HG03095 (cell line): Measurements from ENCODE around the gene ARHGAP25.

Experiments used
- ATAC-seq: cut with Tn5 transposase; IDR thresholded peaks from one replicate; pipeline ENCODE4 v1.9.1; 2021; ENCODE audit warnings: moderate library complexity; ENCODE audit not compliant: unreplicated experiment

The ARHGAP25 gene

DNA sequence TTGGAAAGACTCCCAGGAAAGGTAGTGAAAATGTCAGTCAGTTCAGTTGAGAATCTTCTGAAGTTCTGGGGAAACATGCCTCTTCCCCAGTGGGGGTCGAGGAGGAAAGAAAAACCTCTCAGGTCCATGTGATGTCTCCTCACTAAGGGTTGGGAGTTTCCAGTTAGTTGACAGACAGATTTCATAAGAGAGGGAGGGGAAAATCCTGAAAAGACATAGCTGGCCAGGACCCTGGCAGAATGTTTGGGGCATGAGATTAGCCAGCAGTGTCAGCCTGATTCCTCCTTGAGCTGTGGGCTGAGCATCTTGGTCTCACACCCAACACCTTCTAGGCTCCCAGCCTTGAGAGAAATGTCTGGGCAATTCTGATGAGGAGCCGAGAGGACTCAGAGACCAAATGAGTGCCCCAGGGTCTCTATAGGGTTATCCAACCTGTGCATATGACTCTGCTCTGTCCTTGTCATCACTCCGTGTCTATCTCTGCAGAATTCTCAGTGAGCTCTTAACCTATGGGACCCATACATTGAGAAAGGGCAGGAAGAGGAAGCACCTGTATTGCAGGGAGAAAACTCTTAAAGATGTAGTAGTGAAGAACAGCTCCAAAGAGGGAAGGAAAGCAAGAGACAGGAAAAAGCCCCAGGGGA lies 122.7 kb downstream of the ARHGAP25 start:
- ATAC-seq = no peak

DNA sequence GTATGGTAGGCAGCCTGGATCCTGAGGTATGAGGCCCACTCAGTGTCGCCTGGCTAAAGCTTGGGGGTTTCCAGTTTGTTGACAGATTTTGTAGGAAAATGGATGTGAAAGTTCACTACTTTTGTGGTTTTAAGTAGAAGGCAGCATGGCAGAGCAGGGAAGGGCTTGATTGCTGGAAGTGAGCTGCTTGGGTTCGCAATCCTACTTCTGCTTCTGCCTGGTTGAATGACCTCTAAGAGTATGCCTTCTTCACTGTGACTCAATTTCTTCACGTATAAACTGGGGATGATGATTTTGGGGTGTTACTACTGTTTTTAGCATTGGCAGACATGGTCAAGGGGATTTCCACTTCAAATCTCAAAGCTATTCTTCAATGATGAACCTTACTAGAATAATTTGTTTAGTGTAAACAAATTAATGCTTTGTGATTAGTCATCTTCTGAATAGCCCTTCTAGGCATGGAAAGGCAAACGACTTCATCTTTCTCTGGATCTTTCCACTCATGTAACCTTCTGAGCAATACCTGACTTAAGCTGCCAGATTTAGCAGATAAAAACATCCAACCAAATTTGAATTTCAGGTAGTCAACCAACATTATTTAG lies 123.3 kb downstream of the ARHGAP25 start:
- no peak for ATAC-seq

DNA sequence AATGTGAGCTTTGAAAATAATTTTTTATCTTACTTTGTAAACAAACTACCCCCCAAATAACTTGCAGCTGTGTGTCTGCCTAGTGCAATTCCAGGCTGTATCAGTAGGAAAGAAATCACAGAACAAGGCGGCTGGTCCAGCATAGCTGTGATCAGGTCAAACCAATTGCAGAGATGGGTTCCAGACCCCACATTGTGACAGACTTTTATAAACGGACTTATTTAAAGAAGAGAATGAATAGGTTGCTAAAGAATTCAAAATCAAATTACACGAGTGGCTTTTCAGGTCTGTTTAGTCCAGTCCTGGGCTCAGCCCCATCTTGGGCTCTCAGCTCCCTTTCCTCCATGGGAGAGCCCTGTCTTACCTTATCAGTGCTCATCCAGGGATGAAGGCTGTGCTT lies 125.5 kb downstream of the ARHGAP25 start:
- ATAC-seq = no peak

DNA sequence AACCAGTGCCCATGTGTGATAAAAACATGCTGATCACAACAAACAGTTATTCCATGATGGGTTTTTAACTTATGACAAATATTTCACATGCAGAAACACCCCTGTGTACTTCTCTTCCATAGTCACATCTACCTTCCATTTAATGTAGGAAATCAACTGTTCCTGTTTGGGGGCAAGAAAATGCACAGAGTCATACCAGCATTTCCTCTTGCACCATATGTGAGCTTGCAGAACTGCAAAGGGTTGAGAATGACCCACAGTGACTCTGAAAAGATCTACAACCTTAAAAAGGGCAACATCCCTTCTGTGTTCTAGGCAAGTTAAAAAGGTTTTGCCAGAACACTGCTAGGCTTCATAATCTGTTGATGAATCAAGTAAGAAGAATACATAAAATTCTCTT lies 126.7 kb downstream of the ARHGAP25 start:
- ATAC-seq = no peak

DNA sequence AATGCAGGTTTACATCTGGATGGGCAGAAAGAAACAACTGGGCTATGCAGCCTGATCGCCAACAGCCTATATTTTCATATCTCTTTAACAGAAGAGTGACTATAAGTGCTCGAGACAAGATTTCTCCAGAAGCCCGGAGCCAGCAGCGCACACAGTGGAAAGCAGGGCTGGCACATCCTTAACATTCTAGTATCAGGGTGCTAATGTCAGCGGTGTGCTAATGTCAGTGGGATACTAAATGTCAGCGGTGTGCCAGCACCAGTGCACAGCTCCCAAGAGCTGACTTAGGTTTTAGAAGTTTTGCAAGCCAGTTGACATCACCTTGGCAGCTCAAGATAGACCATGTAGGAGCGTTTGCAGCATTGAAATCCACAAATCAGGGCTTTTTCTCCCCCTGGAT lies 128.3 kb downstream of the ARHGAP25 start:
- no peak for ATAC-seq

DNA sequence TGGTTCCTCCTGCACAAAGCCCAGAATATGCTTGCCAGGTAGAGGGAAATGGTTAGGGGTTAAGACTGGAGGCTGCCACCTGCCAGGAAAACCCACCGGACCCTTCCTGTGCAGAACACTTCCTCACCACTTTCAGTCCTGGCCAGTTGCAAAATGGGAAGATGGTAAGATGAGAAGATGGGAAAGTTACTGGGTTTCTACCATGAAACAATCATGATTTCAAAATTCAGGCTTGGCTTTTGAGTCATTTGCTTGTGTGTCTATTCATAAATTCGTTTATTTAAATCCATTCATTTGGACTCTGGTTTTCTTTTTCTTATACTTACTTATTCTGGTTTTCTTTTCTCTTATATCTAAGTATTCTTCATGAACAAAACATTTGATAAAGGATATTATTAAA lies 129.4 kb downstream of the ARHGAP25 start:
- no peak for ATAC-seq

DNA sequence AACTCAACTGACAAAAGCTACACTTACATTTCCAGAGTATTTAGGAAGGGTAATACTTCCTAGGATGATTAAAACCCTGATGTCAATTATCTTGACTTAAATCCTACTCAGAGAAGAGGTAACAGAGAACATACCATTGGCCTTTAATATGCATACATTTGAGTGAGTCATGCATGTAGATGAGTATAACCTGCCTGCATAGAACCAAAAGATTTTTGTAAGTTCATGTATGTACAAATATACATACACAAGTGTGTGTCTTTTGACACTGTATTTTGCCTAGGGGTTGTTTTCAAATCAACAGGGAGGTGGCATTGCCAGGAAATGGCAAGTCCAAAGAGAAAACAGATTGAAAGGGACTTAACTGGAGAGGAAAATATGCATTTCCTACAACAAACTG lies 130.5 kb downstream of the ARHGAP25 start:
- ATAC-seq = no peak

DNA sequence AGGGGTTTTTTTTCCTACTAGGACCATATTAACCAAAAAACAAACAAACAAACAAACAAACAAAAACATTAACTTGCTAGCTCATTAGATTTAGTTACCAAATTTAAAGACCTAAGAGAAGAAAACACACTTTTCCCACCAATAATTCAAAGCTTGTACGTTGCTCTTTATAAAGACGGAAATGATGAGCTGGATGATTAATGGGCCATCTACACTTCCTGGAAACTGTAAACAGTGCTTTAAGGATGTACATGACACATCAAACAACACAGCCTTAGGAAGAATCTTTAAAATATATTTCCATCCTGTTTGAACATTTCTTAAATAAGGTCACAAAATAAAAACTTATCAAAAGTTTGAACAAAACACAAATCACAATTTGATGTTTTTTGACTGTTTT lies 135.6 kb downstream of the ARHGAP25 start:
- ATAC-seq = no peak

DNA sequence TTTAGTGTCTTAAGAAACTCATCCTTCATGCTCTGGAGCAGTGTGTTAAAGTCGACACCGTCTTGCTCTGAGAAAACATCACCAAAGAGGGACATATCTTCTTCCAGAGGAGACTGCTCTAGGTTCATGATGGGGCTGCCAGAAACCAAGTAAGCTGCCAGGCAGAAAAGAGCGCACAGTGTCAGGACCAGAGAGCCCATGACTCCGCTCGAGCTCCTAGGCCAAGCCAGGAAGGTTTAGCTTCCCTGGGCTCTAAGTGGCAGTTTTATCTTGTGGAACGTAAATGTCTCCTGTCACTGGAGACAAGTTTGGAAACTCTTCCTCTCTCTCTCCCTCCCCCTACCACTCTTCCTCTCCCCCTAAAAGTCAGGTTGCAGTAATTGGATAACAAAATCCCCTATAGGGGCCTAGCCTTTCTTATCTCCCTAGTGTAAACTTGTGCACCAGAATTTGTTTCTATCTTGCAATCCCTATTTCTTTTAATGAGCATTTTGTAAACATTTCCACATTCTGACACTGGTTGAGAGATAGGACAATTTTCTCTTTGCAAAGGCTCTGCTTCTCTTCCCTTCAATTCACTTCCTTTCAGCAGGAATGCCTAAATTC lies 136.7 kb downstream of the ARHGAP25 start, which contains the start of gene BMP10:
TSS of gene BMP10 (minus strand) at position 239 of the 606 bp plus-strand sequence. CDS start at position 200, 39 bp downstream.
- no peak for ATAC-seq
